Fibroblast of mammary gland (primary cell): ENCODE results near the gene DCHS2.

Source experiments
- DNase-seq: peaks from one replicate; pipeline ENCODE4 v3.0.0-alpha.2; 2010; ENCODE audit warnings: low read depth
- H3K4me3 ChIP-seq: 2 replicates; pipeline ENCODE4 v1.5.1; 2011; ENCODE audit warnings: low read depth, mild to moderate bottlenecking, low read length, moderate library complexity; ENCODE audit not compliant: control insufficient read depth
- TF ChIP-seq, protein P1 (sequence below): conservative IDR thresholded peaks from 2 replicates; pipeline ENCODE4 v1.5.1; 2011; ENCODE audit warnings: low read depth, low read length, inconsistent platforms; ENCODE audit not compliant: control insufficient read depth, insufficient read depth

Gene DCHS2

DNA sequence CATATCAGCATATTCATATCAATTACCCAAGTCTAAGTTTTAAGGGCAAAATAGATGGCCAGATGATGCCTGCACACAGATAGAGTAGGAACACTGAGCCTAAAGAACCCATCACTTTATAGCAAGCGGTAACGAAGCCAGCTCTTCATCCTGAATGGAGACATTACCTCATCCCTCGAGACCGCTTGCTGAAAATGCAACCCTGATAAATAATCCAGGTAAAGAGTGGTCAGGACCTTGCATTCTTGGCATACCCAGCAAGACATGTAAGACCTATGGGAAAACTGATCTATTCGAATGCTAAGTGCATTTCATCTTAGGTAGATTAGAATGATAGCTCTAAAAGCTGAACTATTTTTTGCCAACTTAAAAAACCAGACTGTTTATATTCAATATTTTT is 25.3 kb downstream of the DCHS2 start:
- TF ChIP-seq, protein P1, sequence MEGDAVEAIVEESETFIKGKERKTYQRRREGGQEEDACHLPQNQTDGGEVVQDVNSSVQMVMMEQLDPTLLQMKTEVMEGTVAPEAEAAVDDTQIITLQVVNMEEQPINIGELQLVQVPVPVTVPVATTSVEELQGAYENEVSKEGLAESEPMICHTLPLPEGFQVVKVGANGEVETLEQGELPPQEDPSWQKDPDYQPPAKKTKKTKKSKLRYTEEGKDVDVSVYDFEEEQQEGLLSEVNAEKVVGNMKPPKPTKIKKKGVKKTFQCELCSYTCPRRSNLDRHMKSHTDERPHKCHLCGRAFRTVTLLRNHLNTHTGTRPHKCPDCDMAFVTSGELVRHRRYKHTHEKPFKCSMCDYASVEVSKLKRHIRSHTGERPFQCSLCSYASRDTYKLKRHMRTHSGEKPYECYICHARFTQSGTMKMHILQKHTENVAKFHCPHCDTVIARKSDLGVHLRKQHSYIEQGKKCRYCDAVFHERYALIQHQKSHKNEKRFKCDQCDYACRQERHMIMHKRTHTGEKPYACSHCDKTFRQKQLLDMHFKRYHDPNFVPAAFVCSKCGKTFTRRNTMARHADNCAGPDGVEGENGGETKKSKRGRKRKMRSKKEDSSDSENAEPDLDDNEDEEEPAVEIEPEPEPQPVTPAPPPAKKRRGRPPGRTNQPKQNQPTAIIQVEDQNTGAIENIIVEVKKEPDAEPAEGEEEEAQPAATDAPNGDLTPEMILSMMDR: no peak
- no peak overlapping the region for H3K4me3 ChIP-seq
- no peak for DNase-seq

DNA sequence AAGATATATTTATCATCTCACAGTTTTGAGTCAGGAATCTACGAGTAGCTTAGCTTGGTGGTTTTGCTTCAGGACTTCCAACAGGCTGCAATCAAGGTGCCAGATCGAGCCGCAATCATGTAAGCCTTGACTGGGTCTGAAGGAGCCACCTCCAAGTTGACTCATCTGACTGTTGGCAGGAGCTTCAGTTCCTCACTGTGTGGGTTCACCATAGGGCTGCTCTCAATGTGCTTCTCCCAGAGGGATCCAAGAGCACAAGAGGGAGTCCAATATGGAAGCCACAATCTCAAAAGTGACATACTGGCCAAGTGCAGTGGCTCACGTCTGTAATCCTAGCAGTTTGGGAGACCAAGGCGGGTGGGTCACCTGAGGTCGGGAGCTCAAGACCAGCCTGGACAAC is 26.5 kb downstream of the DCHS2 start:
- peak; percentile 72 for DNase-seq
- TF ChIP-seq, protein P1: no peak
- no peak overlapping the region for H3K4me3 ChIP-seq

DNA sequence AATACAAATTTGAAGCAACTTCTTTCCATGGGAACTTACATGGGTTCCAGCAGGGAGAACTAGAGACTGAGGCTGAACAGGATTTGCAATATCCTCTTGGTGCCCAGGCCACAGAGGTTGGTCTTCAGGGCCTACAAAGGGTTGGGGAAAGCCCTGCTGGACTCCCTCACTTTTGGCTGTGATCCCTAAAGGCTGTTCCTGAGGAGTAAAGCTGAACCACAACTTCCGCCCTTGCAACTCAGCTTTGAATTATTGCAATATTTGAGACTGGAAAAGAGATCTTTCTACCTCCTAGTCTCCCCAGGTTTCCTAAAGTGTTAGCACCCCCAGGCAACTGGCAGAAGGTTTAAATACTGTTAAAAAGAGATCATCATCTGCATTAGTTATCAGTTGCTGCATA is 26.9 kb downstream of the DCHS2 start:
- DNase-seq: peak; percentile 3
- no peak overlapping the region for H3K4me3 ChIP-seq
- TF ChIP-seq, protein P1: no peak

DNA sequence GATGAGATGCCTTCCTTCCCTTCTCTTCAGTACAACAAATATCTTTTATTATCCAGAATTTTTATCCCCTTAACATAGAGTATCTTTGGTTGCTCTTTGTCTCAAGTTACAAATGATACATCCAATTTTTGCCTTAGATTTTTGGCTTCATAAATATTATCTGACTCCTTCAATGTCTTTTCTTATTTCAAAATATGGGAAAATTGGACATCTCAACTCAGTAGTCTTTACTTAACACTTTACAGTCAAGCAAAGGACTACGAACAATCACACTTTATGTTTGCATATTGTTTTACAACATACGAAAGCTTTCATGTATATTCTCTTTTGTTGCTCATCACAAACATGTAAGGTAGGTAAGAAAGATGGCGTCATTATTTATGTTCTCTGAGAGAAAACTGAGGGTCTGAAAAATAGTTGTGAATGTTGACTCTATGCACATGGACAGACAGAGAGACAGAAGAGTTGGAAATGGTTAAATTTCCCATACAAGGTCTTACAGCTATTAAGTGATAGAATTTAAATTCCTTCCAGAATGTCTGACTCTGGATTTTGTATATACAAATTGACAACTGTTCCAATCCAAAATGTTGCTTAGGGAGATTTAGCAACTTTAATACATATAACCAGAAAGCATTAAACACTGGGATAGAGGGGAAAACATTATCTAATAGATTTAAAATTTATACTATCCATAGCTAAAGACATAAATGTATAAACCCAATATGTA is 29.4 kb downstream of the DCHS2 start:
- DNase-seq: no peak
- TF ChIP-seq, protein P1: no peak
- H3K4me3 ChIP-seq: no peak overlapping the region

GRCh38 chr4:154457471-154457870 is 34.1 kb downstream of the DCHS2 start:
- no peak for DNase-seq
- no peak overlapping the region for H3K4me3 ChIP-seq
- TF ChIP-seq, protein P1: no peak

DNA sequence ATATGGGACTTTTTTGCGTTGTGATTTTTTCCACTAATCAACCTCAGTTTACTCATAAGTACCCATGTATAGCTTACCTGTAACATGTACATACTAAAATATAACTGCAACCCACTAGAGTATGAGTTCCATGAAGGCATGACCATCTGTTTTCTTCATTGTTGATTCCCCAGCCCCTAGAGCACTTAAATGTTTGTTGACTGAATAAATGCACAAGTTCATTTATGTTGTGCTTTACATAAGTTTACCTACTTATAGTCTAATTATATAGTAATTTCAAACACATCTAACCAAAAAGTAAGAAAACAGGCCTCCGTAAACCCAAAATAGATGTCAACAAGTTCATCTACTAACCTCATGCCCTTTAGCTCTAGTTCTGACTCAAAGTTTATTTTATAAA is 34.7 kb downstream of the DCHS2 start:
- TF ChIP-seq, protein P1: no peak
- DNase-seq: no peak

More for the DNA sequence above, 34.7 kb downstream of the DCHS2 start:
- no peak overlapping the region for H3K4me3 ChIP-seq
